Activated naive CD8-positive, alpha-beta T cell (primary cell): Measurements from ENCODE around the gene CRADD.

Source experiments
- H3K27ac Mint-ChIP-seq: one replicate; pipeline ENCODE4 v1.8.0; 2021; ENCODE audit warnings: mixed read lengths
- H3K27me3 Mint-ChIP-seq: one replicate; pipeline ENCODE4 v1.8.0; 2021; ENCODE audit warnings: mixed read lengths
- H3K36me3 Mint-ChIP-seq: one replicate; pipeline ENCODE4 v1.8.0; 2021; ENCODE audit warnings: mixed read lengths
- H3K4me1 Mint-ChIP-seq: one replicate; pipeline ENCODE4 v1.8.0; 2021; ENCODE audit warnings: low read depth, mixed read lengths
- H3K4me3 Mint-ChIP-seq: one replicate; pipeline ENCODE4 v1.8.0; 2021; ENCODE audit warnings: mild to moderate bottlenecking, mixed read lengths
- H3K9me3 Mint-ChIP-seq: one replicate; pipeline ENCODE4 v1.8.0; 2021; ENCODE audit warnings: low read depth, mixed read lengths

CRADD gene

GRCh38 chr12:93902736-93903562, 225.8 kb downstream of the CRADD start:
- Mint-ChIP-seq H3K9me3 (peaks cover 3% of the 10 kb centered on the region), H3K4me3 (no peak overlapping the region)

GRCh38 chr12:93904124-93904523, 226.9 kb downstream of the CRADD start:
- H3K36me3 Mint-ChIP-seq = no peaks in the 10 kb centered on the region
- no peak overlapping the region for H3K27ac Mint-ChIP-seq
- H3K4me3 Mint-ChIP-seq = no peak overlapping the region
- H3K27me3 Mint-ChIP-seq = no peaks in the 10 kb centered on the region
- peaks cover 3% of the 10 kb centered on the region for H3K4me1 Mint-ChIP-seq
- H3K9me3 Mint-ChIP-seq = peaks cover 3% of the 10 kb centered on the region

More at GRCh38 chr12:93902736-93903562, 225.8 kb downstream of the CRADD start:
- no peaks in the 10 kb centered on the region for H3K36me3 Mint-ChIP-seq
- peaks cover 8% of the 10 kb centered on the region for H3K4me1 Mint-ChIP-seq
- no peak overlapping the region for H3K27ac Mint-ChIP-seq
- H3K27me3 Mint-ChIP-seq = no peaks in the 10 kb centered on the region

GRCh38 chr12:93908264-93908663, 231.1 kb downstream of the CRADD start:
- H3K4me3 Mint-ChIP-seq = no peak overlapping the region
- no peaks in the 10 kb centered on the region for H3K27me3 Mint-ChIP-seq
- H3K27ac Mint-ChIP-seq = no peak overlapping the region
- H3K4me1 Mint-ChIP-seq = no peaks in the 10 kb centered on the region
- no peaks in the 10 kb centered on the region for H3K9me3 Mint-ChIP-seq
- no peaks in the 10 kb centered on the region for H3K36me3 Mint-ChIP-seq

GRCh38 chr12:93908846-93909567, 231.8 kb downstream of the CRADD start:
- Mint-ChIP-seq H3K27ac (no peak overlapping the region), H3K9me3 (no peaks in the 10 kb centered on the region), H3K27me3 (no peaks in the 10 kb centered on the region)

GRCh38 chr12:93911396-93911795, 234.2 kb downstream of the CRADD start:
- no peaks in the 10 kb centered on the region for H3K27me3 Mint-ChIP-seq
- no peaks in the 10 kb centered on the region for H3K4me1 Mint-ChIP-seq
- no peaks in the 10 kb centered on the region for H3K36me3 Mint-ChIP-seq
- no peak overlapping the region for H3K27ac Mint-ChIP-seq
- no peak overlapping the region for H3K4me3 Mint-ChIP-seq
- H3K9me3 Mint-ChIP-seq = no peaks in the 10 kb centered on the region

More at GRCh38 chr12:93908846-93909567, 231.8 kb downstream of the CRADD start:
- H3K4me1 Mint-ChIP-seq = no peaks in the 10 kb centered on the region
- no peaks in the 10 kb centered on the region for H3K36me3 Mint-ChIP-seq
- no peak overlapping the region for H3K4me3 Mint-ChIP-seq

- no peak overlapping the region for H3K4me3 Mint-ChIP-seq
- no peaks in the 10 kb centered on the region for H3K27me3 Mint-ChIP-seq
- H3K36me3 Mint-ChIP-seq = no peaks in the 10 kb centered on the region
- H3K4me1 Mint-ChIP-seq = no peaks in the 10 kb centered on the region
- no peak overlapping the region for H3K27ac Mint-ChIP-seq
- no peaks in the 10 kb centered on the region for H3K9me3 Mint-ChIP-seq
Measured at GRCh38 chr12:93912086-93912733, 235.0 kb downstream of the CRADD start.

- Mint-ChIP-seq H3K4me3 (no peak overlapping the region), H3K9me3 (no peaks in the 10 kb centered on the region), H3K4me1 (no peaks in the 10 kb centered on the region), H3K36me3 (no peaks in the 10 kb centered on the region), H3K27ac (no peak overlapping the region), H3K27me3 (no peaks in the 10 kb centered on the region)
Measured at GRCh38 chr12:93913845-93914244, 236.7 kb downstream of the CRADD start.

- H3K27ac Mint-ChIP-seq = no peak overlapping the region
- H3K4me3 Mint-ChIP-seq = no peak overlapping the region
- H3K27me3 Mint-ChIP-seq = no peaks in the 10 kb centered on the region
Measured at GRCh38 chr12:93914281-93914680, 237.1 kb downstream of the CRADD start.

GRCh38 chr12:93915411-93915810, 238.2 kb downstream of the CRADD start:
- H3K27ac Mint-ChIP-seq = no peak overlapping the region
- no peak overlapping the region for H3K4me3 Mint-ChIP-seq
- no peaks in the 10 kb centered on the region for H3K27me3 Mint-ChIP-seq
- H3K4me1 Mint-ChIP-seq = no peaks in the 10 kb centered on the region
- H3K9me3 Mint-ChIP-seq = no peaks in the 10 kb centered on the region
- H3K36me3 Mint-ChIP-seq = no peaks in the 10 kb centered on the region

More at GRCh38 chr12:93914281-93914680, 237.1 kb downstream of the CRADD start:
- Mint-ChIP-seq H3K9me3 (no peaks in the 10 kb centered on the region), H3K36me3 (no peaks in the 10 kb centered on the region), H3K4me1 (no peaks in the 10 kb centered on the region)

- H3K4me3 Mint-ChIP-seq = no peak overlapping the region
- H3K9me3 Mint-ChIP-seq = no peaks in the 10 kb centered on the region
- H3K36me3 Mint-ChIP-seq = no peaks in the 10 kb centered on the region
- no peaks in the 10 kb centered on the region for H3K27me3 Mint-ChIP-seq
- H3K4me1 Mint-ChIP-seq = no peaks in the 10 kb centered on the region
- no peak overlapping the region for H3K27ac Mint-ChIP-seq
Measured at GRCh38 chr12:93916402-93916801, 239.2 kb downstream of the CRADD start.

GRCh38 chr12:93918262-93918661, 241.1 kb downstream of the CRADD start:
- Mint-ChIP-seq H3K27ac (no peak overlapping the region), H3K27me3 (no peaks in the 10 kb centered on the region), H3K4me1 (peaks cover 2% of the 10 kb centered on the region), H3K4me3 (no peak overlapping the region), H3K36me3 (no peaks in the 10 kb centered on the region), H3K9me3 (no peaks in the 10 kb centered on the region)

GRCh38 chr12:93918900-93919299, 241.7 kb downstream of the CRADD start:
- no peak overlapping the region for H3K27ac Mint-ChIP-seq
- H3K27me3 Mint-ChIP-seq = no peaks in the 10 kb centered on the region
- no peak overlapping the region for H3K4me3 Mint-ChIP-seq
- H3K36me3 Mint-ChIP-seq = no peaks in the 10 kb centered on the region
- peaks cover 3% of the 10 kb centered on the region for H3K4me1 Mint-ChIP-seq
- no peaks in the 10 kb centered on the region for H3K9me3 Mint-ChIP-seq

GRCh38 chr12:93921521-93921920, 244.3 kb downstream of the CRADD start:
- H3K4me3 Mint-ChIP-seq = no peak overlapping the region
- no peak overlapping the region for H3K27ac Mint-ChIP-seq
- no peaks in the 10 kb centered on the region for H3K27me3 Mint-ChIP-seq
- peaks cover 9% of the 10 kb centered on the region for H3K4me1 Mint-ChIP-seq
- H3K36me3 Mint-ChIP-seq = peaks cover 7% of the 10 kb centered on the region
- H3K9me3 Mint-ChIP-seq = peaks cover 9% of the 10 kb centered on the region

- H3K9me3 Mint-ChIP-seq = peaks cover 9% of the 10 kb centered on the region
- no peak overlapping the region for H3K27ac Mint-ChIP-seq
- H3K4me1 Mint-ChIP-seq = peaks cover 9% of the 10 kb centered on the region
- no peak overlapping the region for H3K4me3 Mint-ChIP-seq
- H3K27me3 Mint-ChIP-seq = no peaks in the 10 kb centered on the region
- peaks cover 7% of the 10 kb centered on the region for H3K36me3 Mint-ChIP-seq
Measured at GRCh38 chr12:93922583-93923006, 245.4 kb downstream of the CRADD start.

- peaks cover 12% of the 10 kb centered on the region for H3K36me3 Mint-ChIP-seq
- H3K4me1 Mint-ChIP-seq = peaks cover 9% of the 10 kb centered on the region
- H3K27me3 Mint-ChIP-seq = no peaks in the 10 kb centered on the region
- H3K9me3 Mint-ChIP-seq = peaks cover 14% of the 10 kb centered on the region
- H3K27ac Mint-ChIP-seq = no peak overlapping the region
- no peak overlapping the region for H3K4me3 Mint-ChIP-seq
Measured at GRCh38 chr12:93924367-93924766, 247.2 kb downstream of the CRADD start.
